HG03097 (cell line): ENCODE data around the gene EN1.
A peak's percentile ranks its signal among the peaks of the same experiment; 100 is the strongest.

Experiments
- ATAC-seq: cut with Tn5 transposase; IDR thresholded peaks from one replicate; pipeline ENCODE4 v1.9.1; 2021; ENCODE audit not compliant: unreplicated experiment, low FRiP score

EN1 gene

DNA sequence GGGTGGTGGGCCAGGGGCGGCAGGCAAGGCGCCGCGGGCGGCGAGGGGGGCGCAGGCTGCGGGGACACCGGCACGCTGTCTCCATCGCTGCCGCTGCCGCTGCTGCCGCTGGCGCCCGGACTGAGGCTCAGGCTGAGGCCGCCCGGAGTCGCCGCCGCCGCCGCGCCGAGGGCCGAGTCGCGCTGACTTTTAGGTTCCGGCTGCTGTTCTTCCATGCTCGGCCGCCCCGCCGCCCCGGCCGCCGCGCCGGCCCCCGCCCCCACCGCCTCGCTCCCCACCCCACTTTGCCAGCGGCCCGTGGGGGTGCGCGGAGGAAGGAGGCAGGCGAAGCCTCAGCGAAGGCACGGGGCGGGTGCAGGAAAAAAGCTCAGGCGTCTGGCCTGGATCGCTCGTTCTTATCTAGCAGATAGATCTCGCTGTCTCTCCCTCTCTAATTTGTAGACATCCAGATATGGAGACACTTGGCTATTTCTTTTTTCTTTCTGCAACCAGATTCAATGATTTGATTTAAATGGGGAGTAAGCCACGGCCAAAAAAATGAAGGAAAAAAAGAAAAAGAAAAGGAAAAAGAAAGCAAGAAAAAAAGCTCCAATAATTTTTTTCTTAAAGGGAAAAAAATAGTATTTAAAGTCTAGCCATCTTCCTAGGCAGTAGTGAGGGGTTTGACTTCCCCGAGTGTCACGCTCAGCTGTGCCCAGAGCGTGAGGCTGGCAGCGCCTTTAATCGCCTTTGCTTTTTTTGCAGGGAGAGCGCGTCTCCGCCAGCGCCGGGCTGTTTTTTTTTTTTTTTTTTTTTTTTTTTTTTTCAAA, at the start of gene EN1:
EN1 (minus strand) TSS at position 696 of the 809 bp plus-strand sequence; CDS start at position 215, 481 bp downstream.
- no peak for ATAC-seq

DNA sequence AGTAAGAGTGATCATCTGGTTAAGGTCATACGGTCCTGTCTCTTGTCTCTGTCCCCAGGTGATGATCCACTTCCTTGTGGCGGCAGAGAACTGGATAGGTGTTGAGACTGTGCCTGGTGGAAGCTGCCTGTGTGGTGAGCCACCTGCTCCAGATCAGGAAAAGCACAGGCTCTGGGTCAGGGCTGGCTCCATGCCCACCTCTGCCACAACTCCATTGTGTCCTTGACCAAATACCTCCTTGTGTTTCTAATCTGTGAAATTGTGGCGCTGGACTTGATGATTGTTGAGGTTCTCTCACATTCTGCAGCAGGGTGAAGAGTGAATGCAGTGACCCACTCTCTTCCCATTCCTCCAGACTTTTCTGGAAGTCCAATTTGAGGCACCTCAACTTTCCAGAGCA, 45.7 kb upstream of the EN1 start:
- no peak for ATAC-seq

DNA sequence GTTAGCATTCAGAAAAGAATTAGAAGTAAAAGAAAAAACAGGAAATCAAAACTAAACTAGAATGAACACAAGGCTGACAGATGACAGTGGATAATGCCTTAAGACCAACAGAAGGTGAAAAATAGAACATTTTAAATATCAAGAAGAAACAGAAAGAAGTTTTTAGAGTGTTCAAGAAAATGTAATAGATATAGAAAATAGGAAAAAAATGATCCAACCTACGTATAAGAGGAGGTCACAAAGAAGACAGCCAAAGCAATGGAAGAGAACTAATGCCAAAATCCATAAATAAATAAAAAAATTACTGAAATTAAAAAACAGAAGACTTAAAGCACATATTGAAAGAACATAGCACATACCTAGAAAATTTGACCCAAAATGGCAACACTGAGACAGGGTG, 42.5 kb upstream of the EN1 start:
- no peak for ATAC-seq

DNA sequence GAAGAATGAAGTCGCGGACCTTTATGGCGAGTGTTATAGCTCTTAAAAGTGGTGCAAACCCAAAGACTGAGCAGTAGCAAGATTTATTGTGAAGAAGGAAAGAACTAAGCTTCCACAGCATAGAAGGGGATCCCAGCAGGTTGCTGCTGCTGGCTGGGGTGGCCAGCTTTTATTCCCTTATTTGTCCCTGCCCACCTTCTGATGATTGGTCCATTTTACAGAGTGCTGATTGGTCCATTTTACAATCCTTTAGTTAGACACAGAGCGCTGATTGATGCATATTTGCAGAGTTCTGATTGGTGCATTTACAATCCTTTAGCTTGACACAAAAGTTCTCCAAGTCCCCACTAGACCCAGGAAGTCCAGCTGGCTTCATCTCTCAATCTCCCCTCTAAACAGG, 36.3 kb upstream of the EN1 start:
- no peak for ATAC-seq

DNA sequence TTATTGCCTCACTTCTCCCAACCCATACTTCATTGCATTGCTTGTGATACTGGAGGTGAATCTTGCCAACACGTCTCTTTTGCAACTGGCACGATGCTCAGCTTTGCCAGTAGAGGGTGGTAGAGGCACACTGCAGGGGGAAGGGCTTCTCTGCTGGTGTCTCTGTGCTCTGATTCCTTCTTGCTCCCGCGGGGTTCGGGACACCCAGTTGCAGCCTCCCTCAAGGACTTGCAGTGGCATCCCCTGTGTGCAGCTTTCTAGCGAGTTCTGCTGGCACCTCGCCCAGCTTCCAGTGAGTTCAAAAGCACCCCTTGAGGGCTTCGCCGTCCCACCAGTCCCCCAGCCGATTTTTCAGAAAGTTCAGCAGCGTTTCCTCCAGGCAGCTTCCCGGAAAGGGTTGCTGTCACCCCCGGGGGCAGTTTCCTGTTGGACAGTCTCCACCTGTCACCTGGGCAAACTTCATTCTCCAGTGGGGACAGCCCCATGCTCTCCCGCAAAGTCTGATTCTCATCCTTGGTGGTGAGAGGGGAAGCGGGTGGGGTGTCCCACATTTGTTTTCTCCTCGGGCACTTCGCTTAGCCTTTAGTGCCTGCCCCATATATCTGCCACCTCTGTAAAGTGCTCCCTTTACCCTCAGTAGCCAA, 35.4 kb upstream of the EN1 start:
- peak; percentile 70 for ATAC-seq

DNA sequence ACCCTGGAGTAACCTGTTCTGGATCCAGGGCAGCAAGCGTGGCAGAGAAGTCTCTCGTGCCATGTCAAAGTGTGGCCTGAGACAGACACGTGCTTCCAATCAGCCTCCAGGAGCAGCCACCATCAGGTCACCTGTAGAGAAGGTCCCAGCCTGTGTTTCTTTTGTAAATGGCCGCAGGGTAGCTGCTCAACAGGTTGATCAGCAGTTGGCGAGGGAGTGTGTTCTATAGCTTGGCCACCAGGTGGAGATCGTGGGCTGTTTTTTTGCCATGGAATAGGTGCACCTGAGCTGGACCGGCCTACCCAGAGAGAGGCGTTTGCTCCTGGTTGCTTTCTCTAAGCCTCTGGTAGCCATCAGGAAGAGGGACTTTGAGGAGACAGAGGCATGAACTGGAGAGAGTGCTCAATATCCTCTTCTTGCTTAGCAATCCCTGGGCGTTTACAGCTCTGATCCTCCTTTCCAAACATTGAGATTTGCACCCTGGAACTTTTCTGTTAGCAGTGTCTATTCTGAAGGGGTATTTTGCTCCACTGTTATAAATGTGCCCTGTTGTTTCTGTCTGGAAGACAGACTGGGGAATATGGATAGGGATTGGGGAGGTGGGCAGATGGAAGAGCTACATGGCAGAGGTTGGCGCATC, 34.2 kb upstream of the EN1 start:
- ATAC-seq = peak; percentile 88

DNA sequence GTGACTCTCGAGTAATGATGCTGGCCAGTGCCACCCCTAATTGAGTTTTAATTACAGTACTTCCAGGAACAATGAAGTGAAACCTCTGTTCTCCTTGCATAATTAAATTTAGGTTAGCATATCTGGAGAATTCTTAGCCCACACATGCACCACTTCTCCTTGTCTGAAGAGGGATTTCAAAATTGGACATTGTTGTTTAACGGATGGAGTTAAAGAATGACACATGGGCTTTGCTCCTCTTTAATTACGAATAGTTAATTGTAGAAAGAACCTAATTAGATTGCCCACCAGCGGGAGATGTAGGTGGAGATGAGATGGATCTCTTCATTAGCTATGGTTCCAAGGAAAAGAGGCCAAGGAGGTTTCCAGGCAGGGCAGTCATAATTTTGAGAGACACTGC, 33.1 kb upstream of the EN1 start:
- no peak for ATAC-seq

DNA sequence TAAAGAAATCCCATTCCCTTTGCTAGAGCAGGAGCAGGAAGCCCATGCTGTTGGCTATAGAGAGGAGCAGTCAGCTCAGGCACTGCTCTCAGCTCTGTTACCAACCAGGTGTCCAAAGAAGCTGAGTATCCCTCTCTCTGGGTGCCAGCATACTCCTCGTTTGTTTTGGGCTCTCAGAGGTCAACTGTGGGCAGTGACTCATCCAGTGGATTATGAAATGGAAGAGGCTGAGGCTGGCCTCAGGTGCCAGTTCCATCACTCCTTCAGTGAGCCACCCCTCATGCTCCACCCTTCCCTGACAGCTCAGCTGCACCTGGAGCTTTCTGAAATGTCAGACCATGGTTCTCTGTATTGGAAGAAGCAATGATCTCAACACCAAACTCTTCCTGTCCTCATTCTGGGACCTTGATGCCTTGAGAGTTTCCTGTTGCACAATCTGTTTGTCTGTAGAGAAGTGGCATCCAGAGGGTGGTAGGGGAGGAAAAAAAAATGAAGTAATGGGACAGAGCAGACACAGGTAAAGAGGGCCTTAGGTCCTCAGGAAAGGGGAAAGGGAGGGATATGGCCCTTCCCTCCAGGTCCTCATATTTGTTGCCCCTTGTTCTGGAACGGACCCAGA, 31.2 kb upstream of the EN1 start:
- no peak for ATAC-seq

DNA sequence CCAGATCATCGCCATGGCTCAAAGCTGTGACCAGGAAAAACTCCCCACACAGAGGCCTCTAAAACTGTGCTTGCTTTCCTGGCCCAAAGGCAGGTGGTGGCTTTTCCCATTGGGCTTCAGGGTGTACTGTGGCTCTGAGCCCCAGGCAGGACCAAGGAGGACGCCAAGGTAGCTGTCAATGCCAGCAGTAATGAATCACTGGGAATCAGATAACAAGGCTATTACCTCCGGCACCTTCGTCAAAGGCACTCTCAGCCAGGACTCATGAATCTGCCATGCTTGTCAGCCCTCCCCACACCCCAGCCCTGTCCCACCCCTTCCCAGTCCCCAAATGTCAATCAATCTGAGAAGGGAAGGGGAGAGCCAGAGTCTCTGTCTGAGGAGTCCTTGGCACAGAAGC, 27.9 kb upstream of the EN1 start:
- ATAC-seq = no peak

DNA sequence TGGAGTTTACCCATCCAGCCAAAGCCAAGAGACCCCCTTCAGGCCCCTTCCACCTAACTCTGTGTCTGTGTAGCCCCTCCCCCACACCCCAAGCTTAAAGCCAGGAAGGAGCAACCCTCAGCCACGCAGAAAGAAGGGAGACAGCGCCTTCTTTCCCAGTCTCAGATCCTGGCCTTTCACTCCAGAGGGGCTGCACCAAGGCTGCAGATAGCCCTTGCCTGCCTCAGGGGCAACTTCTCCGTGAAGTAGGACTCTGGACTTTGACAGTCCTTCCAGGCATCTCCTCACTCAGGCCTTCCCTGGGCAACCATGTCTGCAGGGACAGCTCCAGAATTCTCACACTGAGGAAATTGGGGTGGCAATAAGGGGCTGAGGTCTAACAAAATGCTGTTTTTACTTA, 26.9 kb upstream of the EN1 start:
- ATAC-seq = no peak

DNA sequence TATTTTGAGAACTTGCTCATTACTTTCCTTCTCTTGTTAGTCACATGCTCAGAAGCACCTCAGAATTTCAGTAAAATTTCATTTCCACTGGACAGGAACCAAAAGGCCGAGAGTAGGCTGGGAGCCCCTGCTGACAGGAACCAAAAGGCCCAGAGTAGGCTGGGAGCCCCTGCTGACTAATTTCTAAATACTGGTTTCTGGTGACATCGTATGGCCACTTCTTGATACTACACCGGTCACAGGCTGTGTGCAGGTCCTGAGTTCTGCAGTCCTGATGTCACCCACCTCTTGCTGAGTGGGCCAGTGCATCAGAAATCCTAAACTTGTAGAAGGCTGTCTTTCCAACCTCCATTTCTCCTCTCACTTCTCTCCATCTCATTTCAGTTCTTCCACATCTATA, 17.7 kb upstream of the EN1 start:
- ATAC-seq = peak; percentile 90

DNA sequence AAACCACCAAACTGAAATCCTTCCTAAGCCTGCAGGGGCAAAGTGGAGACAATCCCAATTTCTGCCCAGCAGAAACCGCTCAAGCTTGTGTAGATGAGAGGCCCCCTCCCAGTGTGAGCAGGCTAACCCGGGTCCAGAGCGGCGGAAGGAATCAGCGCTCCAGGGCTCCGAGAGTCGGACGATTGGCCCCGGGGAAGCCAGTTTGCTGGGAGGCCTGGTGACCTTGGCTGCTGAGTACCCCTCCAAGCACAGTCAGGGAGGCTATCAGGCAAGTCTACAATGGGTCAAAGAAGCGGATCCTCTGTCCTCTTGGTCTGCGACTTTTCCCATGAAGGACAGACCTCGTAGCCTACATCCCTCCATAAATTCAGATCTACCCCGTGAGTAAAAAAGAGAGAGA, 16.8 kb upstream of the EN1 start:
- no peak for ATAC-seq

DNA sequence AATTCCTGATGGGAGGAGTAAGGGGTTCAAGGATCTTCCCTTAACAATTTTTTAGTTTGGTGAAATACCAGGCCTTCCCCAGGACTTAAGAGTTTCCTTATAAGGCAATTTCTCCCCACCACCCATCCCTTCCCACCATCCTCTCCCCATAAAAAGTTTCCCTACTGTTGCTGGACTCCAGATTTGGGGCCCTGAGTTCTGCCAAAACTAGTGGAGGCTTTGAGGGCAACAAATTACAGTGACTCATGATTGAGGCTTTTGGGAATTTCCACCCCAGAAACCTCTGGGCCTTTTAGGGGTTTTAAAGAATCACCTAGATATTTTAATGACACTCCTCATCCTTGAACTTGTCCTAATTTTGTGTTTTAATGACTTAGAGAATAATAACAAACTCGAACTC, 14.3 kb upstream of the EN1 start:
- no peak for ATAC-seq

DNA sequence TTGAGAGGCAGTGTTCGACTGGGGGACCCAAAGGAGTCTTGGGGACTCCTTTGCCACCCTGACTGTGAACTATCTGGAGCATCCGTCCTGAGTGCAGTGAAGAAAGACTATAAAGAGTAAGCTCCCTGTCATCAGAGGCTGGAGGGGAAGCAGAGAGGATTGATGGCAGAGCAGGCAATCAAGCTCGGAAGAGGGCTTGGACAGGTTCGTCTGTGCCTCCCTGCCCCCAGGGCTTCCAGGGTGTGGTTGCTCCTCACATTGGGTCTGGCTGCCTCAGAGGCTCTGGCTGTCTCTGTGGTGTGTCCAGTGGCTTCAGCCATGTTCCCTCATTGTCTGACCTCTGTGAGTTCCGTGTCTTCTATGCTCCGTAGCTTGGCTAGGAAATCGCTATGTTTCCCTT, 13.8 kb upstream of the EN1 start:
- no peak for ATAC-seq

DNA sequence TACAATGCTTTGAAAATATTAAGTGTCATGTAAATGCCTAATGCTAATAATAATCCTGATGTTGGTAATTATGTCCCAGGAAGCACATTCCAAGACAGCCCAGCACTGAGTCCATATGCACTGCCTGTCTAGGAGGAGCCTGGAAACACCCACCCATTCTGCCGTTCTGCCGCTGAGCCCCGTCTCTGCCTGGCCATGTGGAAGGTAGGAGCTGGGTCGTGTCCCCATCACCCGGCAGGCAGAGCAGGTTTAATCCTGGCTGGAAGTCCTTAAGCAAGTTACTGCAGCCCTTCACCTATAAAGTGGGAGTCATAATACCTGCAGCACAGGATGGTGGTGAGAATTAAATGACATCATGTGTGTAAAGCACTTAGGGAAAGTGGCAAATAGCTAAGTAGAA, 13.1 kb upstream of the EN1 start:
- no peak for ATAC-seq

DNA sequence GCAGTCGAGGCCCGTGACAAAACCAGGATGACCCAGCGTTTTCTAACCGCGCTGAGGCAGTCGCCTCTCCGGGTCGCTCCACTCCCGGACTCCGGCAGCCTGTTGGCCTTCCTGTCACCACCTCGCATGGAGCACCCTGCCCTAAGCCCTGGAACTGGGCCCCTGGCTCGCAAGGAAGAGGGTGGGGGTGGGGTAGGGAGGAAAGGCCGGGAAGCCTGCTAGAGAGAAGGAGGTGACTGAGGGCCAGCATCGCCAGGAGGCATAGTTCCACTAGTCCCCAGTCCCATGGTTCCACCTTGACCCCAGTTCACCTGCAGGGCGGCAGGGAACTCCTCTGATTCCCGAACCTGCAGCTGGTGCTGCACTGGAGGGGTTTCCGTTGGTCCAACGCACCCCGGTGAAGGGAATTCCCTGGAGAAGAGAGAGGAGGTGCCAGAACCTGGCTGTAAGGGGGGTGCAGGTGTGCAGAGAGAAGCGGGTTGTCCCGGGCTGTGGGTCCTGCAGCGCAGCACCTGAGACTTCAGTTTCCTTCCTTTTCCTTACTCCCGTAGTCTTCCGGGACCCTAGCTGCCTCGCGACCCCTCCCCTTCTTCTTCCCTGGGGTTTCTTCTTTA, 11.8 kb upstream of the EN1 start:
- no peak for ATAC-seq

DNA sequence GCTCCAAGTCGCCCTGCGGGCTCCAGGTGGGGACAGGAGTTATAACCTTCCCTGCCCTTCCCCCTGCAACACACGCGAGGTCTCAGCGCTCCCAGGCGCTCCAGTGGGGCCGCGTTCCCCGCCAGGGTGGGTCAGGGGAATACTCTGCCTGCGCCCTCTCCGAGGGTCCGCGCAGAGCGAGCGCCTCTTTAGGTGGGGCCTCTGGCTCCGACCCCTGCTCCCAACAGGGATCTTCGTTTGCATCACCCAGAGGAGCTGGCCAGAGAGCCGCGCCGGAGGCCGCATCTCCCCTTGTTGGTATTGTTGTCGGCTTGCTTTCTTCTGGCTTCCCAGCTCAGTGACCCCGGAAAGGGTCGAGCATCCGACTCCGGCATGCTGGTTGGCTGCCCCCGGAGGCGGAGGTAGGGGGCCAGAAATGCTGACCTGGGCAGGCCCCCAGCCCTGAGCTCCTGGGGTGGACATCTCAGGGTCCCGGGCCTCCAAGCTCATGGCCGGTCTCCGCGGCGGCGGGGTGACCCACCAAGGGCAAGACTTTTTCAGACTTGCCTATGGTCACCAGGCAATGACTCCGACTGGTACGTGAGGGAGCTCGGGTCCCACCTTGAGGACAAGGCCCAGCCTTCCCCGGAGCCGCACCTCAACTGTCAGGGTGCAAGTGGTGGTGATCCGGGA, 11.2 kb upstream of the EN1 start:
- no peak for ATAC-seq

DNA sequence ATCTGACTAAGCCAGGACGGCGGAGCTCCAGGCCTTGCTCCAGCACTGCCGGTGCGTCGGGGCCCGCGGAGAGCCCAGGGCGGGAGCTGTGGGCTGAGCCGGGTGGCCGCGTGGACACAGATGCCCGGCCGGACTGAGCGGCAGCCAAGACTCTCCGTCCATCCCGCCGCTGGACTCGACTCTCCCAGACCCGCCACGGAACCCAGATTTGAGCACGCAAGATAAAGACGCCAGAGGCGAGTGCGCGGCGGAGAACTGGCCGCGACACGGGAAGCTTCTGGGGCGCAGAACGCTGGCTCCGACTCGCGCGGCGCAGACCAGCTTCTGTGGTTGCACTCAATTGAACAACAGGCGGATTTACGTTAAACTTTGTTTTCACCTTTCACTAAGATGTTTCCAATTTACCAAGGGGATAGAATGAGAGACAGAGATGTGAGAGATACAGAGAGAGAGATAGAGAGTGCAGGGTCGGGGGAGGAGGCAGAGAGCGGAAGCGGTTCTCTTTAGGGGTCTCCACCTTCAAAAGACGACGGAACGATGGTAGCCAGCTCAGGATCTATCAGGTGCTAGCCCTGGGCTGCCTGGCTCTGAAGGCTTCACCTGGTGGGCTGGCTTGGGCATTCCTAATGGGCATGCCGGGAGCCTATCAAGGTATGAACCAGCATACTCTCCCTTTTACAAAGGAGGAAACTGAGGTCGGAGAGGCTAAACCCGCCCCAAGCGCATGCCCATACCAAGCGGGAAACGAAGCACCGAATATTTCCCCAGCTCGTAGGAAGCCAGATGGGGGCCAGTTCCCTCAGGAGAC, 10.4 kb upstream of the EN1 start:
- ATAC-seq = no peak

DNA sequence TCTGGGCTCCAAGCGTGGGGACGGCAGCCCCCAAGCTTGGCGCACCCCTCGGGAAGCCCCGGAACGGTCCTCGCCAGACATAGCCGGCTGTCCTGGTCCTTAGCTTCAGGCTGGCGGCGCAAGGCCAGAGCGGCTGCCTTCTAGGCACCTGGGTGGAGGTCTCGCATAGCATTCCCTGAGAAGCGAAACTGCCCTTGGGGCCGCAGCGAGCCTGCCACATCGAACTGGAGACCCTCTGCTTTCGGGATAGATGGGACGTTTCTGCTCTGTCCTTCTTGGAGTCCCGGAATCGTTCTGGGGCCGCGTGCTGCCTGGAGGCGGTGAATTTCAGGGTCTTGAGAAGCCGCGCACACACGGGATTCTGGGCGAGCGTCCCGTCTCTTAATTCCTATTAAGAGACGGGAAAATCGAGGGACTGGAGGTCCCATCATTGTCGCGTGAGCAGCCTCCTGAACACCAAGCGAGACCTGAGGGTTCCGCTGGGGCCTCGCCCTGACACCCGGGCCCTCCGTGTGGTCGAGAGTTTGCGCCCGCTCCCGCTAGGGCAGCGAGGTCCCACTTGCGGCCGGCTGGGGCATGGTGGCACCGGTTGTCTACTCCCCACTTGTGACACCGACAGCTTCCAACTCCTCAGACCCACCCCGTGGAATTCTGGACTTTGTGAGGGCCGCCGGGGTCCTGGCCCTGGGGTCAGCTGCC, 9.7 kb upstream of the EN1 start:
- ATAC-seq = no peak
